Neural cell (in vitro differentiated cells): Measurements from ENCODE around the gene SLC37A2. TPM values are rescaled to one million over a fixed set of nuclear protein-coding genes. Genes with fewer than 3 reads are reported as not detected.

Experiments
- H2AFZ ChIP-seq: fragments of 200-600, 300-800 bp; sonication (generic), shearing (Covaris generic); 2 replicates; pipeline ENCODE4 v1.6.0; 2014; ENCODE audit warnings: low read depth, mild to moderate bottlenecking, antibody characterized with exemption, low read length, moderate library complexity
- H3F3A ChIP-seq: fragments of 200-600 bp; shearing (Covaris generic); 2 replicates; pipeline ENCODE4 v1.6.1; 2016; ENCODE audit warnings: mild to moderate bottlenecking, moderate library complexity, mixed read lengths, antibody characterized with exemption, low read length; ENCODE audit not compliant: insufficient read depth, poor library complexity, severe bottlenecking
- H3K27ac ChIP-seq: fragments of 200-600, 300-800 bp; sonication (generic), shearing (Covaris generic); 2 replicates; pipeline ENCODE4 v1.5.1; 2014; ENCODE audit warnings: mild to moderate bottlenecking, low read length, moderate library complexity
- H3K27me3 ChIP-seq: fragments of 300-800, 200-600 bp; sonication (generic), shearing (Covaris generic); 2 replicates; pipeline ENCODE4 v1.6.0; 2014; ENCODE audit warnings: mild to moderate bottlenecking, low read depth, low read length, moderate library complexity; ENCODE audit not compliant: insufficient read depth
- H3K36me3 ChIP-seq: fragments of 300-800, 200-600 bp; sonication (generic), shearing (Covaris generic); 2 replicates; pipeline ENCODE4 v1.5.1; 2014; ENCODE audit warnings: mild to moderate bottlenecking, antibody characterized with exemption, low read length, moderate library complexity; ENCODE audit not compliant: insufficient read depth
- H3K4me2 ChIP-seq: fragments of 300-800, 200-600 bp; sonication (generic), shearing (Covaris generic); 2 replicates; pipeline ENCODE4 v1.6.0; 2014; ENCODE audit warnings: mild to moderate bottlenecking, low read length
- H3K4me3 ChIP-seq: fragments of 300-800, 200-600 bp; sonication (generic), shearing (Covaris generic); 2 replicates; pipeline ENCODE4 v1.5.1; 2014; ENCODE audit warnings: mild to moderate bottlenecking, low read length, moderate library complexity
- H3K79me2 ChIP-seq: fragments of 200-600 bp; shearing (Covaris generic); replicated peaks from 2 replicates; pipeline ENCODE4 v1.6.0; 2014; ENCODE audit warnings: mild to moderate bottlenecking, low read length, moderate library complexity; ENCODE audit not compliant: insufficient read depth
- H3K9ac ChIP-seq: fragments of 300-800, 200-600 bp; sonication (generic), shearing (Covaris generic); 2 replicates; pipeline ENCODE4 v1.6.1; 2016; ENCODE audit warnings: mild to moderate bottlenecking, low read length, mixed read lengths
- H3K9me2 ChIP-seq: fragments of 200-600 bp; shearing (Covaris generic); 2 replicates; pipeline ENCODE4 v1.6.1; 2016; ENCODE audit warnings: mild to moderate bottlenecking, low read length, mixed read lengths; ENCODE audit not compliant: insufficient read depth
- H3K9me3 ChIP-seq: fragments of 200-600, 300-800 bp; sonication (generic), shearing (Covaris generic); 2 replicates; pipeline ENCODE4 v1.6.1; 2016; ENCODE audit warnings: mild to moderate bottlenecking, mixed run types, low read length, moderate library complexity, mixed read lengths
- H4K20me1 ChIP-seq: fragments of 200-600 bp; shearing (Covaris generic); 2 replicates; pipeline ENCODE4 v1.6.1; 2016; ENCODE audit warnings: mild to moderate bottlenecking, mixed run types; ENCODE audit not compliant: insufficient read depth
- CTCF ChIP-seq: fragments of 450-650 bp; IDR thresholded peaks from 2 replicates; pipeline ENCODE4 v1.5.1; 2014; ENCODE audit warnings: antibody characterized with exemption, mild to moderate bottlenecking, moderate library complexity; ENCODE audit not compliant: poor library complexity, severe bottlenecking
- EP300 ChIP-seq: fragments of 450-650 bp; conservative IDR thresholded peaks from 2 replicates; pipeline ENCODE4 v1.6.1; 2014; ENCODE audit warnings: antibody characterized with exemption, mild to moderate bottlenecking, moderate library complexity; ENCODE audit not compliant: poor library complexity, severe bottlenecking
- EZH2 ChIP-seq: fragments of 200-600, 300-800 bp; shearing (Covaris generic), sonication (generic); IDR thresholded peaks from 2 replicates; pipeline ENCODE4 v1.6.1; 2014; ENCODE audit warnings: antibody characterized with exemption, low read length, borderline replicate concordance, mild to moderate bottlenecking; ENCODE audit not compliant: insufficient read depth, poor library complexity, severe bottlenecking
- MXI1 ChIP-seq: fragments of 450-650 bp; conservative IDR thresholded peaks from 2 replicates; pipeline ENCODE4 v1.6.1; 2014; ENCODE audit warnings: antibody characterized with exemption, mild to moderate bottlenecking; ENCODE audit not compliant: poor library complexity, severe bottlenecking
- POLR2AphosphoS5 ChIP-seq: IDR thresholded peaks from 2 replicates; pipeline ENCODE4 v1.6.1; 2012
- RAD21 ChIP-seq: fragments of 450-650 bp; conservative IDR thresholded peaks from 2 replicates; pipeline ENCODE4 v1.6.1; 2014; ENCODE audit warnings: antibody characterized with exemption, mild to moderate bottlenecking, moderate library complexity
- REST ChIP-seq: IDR thresholded peaks from 2 replicates; pipeline ENCODE4 v1.6.1; 2012; ENCODE audit warnings: borderline replicate concordance
- SMC3 ChIP-seq: fragments of 450-650 bp; conservative IDR thresholded peaks from 2 replicates; pipeline ENCODE4 v1.6.1; 2014; ENCODE audit warnings: antibody characterized with exemption, mild to moderate bottlenecking, moderate library complexity; ENCODE audit not compliant: poor library complexity
- TAF1 ChIP-seq: IDR thresholded peaks from 2 replicates; pipeline ENCODE4 v1.6.1; 2012; ENCODE audit warnings: low read depth
- polyA plus RNA-seq: library from polyadenylated mRNA; depleted of rRNA; stranded (reverse); fragments of >200 nt; gene quantifications from 2 replicates; pipeline ENCODE4 v1.2.3, GENCODE V29; 2014

SLC37A2 gene
- polyA plus RNA-seq, 1 donor from 2014 or later: 0.12 TPM

- no peaks in the 10 kb centered on the region for H3K79me2 ChIP-seq
- no peaks in the 10 kb centered on the region for H3K9me2 ChIP-seq
- H3K4me3 ChIP-seq: no peak overlapping the region
- H3K27ac ChIP-seq: no peak overlapping the region
- TF ChIP-seq REST (no peak), TAF1 (no peak), MXI1 (no peak), CTCF (no peak), POLR2AphosphoS5 (no peak), RAD21 (no peak), EZH2 (no peak), EP300 (no peak), SMC3 (no peak)
- no peaks in the 10 kb centered on the region for H3K36me3 ChIP-seq
- no peaks in the 10 kb centered on the region for H3F3A ChIP-seq
- peaks cover 19% of the 10 kb centered on the region for H3K27me3 ChIP-seq
- no peaks in the 10 kb centered on the region for H3K9me3 ChIP-seq
- no peak overlapping the region for H2AFZ ChIP-seq
- no peak overlapping the region for H3K9ac ChIP-seq
- H4K20me1 ChIP-seq: no peaks in the 10 kb centered on the region
- no peak overlapping the region for H3K4me2 ChIP-seq
These were observed 5.5 kb upstream of the SLC37A2 start for GRCh38 chr11:125057693-125058016.

GRCh38 chr11:125061281-125061680 is 1.8 kb upstream of the SLC37A2 start:
- Histone ChIP-seq H3K79me2 (no peaks in the 10 kb centered on the region), H3F3A (no peaks in the 10 kb centered on the region), H3K27ac (no peak overlapping the region), H3K9me2 (no peaks in the 10 kb centered on the region), H3K9me3 (no peaks in the 10 kb centered on the region), H3K4me2 (no peak overlapping the region), H3K27me3 (peaks cover 54% of the 10 kb centered on the region), H4K20me1 (no peaks in the 10 kb centered on the region), H3K9ac (no peak overlapping the region), H3K4me3 (no peak overlapping the region), H2AFZ (no peak overlapping the region), H3K36me3 (no peaks in the 10 kb centered on the region)
- TF ChIP-seq TAF1 (no peak), POLR2AphosphoS5 (no peak), SMC3 (no peak)
